GM12891 (cell line): ENCODE results near the gene DLG5.

Experiments
- POLR2A ChIP-seq: IDR thresholded peaks from 2 replicates; pipeline ENCODE4 v1.6.1; 2011; ENCODE audit warnings: low read depth, low read length, control low read depth
- POLR2AphosphoS5 ChIP-seq: IDR thresholded peaks from 2 replicates; pipeline ENCODE4 v1.6.1; 2011; ENCODE audit warnings: low read depth, low read length, control low read depth
- POU2F2 ChIP-seq: IDR thresholded peaks from 2 replicates; pipeline ENCODE4 v1.6.1; 2011; ENCODE audit warnings: low read depth, mild to moderate bottlenecking, control low read depth, low read length, moderate library complexity
- SPI1 ChIP-seq: IDR thresholded peaks from 2 replicates; pipeline ENCODE4 v1.6.1; 2011; ENCODE audit warnings: low read depth, low read length, control low read depth
- TAF1 ChIP-seq: IDR thresholded peaks from 2 replicates; pipeline ENCODE4 v1.6.1; 2011; ENCODE audit warnings: low read depth, low read length, control low read depth

GRCh38 chr10:77919713-77920108 is 6.8 kb downstream of the DLG5 start:
- TF ChIP-seq POLR2A (no peak), TAF1 (no peak), SPI1 (no peak), POLR2AphosphoS5 (no peak), POU2F2 (no peak)
